Measurements from ENCODE around the gene TAF5.
"Not testable (repeated sequence)": the region's sequence is repeated elsewhere in the genome, so short reads cannot be mapped to it uniquely, and the experiment has no call there.

The TAF5 gene

DNA sequence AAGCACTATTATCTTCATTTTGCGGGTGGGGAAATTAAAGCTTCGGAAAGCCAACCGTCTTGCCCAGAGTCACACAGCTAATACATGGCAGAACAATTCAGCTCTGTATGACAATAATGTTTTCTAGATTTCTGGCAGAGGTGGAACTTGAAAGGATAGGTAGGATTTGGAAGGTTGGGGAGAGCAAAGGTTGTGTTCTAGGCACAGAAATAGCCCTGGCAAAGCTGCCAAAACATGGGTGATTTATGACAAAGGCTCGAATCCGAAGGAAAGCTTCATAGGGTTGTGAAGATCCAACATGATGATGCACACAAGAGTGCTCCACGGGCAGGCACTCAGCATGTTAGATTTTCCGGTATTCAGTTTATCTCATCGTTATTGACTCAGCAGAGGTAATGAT lies 47.8 kb downstream of the TAF5 start:
- DNase-seq: no peak

DNA sequence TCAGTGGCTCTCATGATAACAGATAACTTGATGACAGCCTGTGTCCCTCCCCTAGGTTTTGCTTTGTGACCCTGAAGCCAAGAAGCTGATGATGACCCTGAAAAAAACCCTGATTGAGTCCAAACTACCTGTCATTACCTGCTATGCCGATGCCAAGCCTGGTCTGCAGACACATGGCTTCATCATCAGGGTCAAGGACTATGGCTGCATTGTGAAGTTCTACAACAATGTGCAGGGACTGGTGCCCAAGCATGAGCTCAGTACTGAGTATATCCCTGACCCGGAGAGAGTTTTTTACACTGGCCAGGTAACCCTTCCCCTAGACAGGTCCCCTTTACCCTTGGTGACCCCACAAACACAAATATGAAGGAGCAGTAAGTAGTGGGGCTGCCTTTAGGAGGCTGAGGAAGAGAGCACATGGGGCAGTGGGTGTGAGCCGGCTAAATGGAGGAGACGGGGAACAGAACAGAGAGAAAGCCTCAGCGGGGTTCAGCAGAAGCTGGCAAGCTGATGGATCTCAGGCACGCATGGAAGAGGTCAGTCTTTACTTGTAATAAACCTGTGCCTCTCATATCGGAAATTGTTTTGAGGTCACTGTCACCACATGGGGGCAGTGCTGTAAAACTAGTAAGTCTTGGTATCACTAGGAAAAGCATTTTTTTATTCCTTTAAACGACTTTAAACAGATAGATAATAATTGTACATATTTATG lies 48.8 kb downstream of the TAF5 start:
- peak; percentile 71 for DNase-seq

DNA sequence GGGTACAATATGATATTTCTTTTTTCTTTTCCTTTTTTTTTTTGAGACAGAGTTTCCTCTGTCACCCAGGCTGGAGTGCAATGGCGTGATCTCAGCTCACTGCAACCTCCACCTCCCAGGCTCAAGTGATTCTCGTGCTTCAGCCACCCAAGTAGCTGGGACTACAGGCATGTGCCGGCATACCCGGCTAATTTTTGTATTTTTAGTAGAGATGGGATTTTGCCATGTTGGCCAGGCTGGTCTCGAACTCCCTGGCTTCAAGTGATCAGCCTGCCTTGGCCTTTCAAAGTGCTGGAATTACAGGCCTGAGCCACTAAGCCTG lies 49.3 kb downstream of the TAF5 start:
- DNase-seq: not testable (repeated sequence)

DNA sequence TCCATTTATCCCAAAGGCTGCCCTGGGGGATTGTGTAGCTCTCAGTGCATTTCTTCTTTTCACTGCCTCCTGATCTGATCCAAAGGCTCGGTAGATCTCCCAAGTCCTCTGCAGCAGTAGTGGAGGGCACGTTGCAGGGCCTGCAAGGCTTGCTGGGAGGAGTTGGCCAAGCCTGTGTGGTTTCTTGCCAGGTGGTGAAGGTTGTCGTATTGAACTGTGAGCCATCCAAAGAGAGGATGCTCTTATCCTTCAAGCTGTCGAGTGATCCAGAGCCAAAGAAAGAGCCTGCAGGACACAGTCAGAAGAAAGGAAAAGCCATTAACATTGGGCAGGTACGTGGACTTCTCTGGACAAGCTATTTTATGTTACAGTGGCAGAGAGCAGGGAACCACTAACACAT lies 49.8 kb downstream of the TAF5 start:
- DNase-seq: no peak

DNA sequence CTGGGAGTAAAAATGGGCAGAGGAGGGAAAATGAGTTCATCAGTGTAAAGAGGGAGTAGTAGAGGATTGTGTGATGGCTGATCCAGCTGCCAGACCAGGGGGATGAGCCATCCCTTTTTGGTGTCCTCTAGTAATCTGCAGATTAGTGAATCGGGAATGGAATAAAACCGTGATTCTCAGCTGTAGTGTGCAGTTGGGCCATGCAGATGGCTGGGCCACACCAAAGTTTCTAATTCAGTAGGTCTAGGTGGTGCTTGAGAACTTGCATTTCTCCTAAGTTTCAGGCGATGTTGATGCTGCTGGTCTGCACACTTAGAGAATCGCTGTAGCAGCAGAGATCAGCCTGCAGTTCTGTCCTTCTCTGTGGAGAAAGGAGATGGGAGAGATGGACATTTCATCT lies 51.3 kb downstream of the TAF5 start:
- DNase-seq: no peak

DNA sequence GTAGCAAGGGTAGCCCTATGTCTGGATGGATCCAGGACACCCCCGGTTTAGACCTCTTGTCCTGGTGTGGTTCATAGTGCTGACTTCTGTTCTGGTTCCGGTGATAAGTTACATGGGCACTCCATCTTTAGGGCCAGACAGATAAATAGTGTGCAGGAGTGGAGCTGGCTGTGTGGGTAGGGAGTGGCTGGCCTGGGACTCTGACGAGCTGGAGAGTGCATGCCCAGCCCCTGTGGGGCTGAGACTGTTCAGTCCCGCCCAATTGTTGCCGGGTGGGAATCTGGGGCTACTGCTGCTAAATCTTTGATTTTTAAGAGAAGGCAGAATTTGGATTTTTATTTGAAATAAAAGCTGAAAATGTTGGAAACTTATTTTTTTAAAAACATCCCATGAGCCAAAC lies 56.0 kb downstream of the TAF5 start:
- no peak for DNase-seq

DNA sequence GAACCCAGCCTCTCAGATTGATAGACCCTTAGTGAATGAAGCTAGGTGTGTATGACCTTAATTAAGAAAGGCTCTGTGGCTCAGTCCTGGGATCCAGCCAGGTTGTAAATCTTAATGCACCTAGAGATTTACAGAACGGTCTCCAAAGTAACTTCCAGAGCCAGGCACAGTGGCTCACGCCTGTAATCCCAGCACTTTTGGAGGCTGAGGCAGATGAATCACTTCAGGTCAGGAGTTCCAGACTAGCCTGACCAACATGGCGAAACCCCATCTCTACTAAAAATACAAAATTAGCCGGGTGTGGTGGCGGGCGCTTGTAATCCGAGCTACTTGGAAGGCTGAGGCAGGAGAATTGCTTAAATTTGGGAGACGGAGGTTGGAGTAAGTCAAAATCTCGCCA lies 60.1 kb downstream of the TAF5 start:
- no peak for DNase-seq

DNA sequence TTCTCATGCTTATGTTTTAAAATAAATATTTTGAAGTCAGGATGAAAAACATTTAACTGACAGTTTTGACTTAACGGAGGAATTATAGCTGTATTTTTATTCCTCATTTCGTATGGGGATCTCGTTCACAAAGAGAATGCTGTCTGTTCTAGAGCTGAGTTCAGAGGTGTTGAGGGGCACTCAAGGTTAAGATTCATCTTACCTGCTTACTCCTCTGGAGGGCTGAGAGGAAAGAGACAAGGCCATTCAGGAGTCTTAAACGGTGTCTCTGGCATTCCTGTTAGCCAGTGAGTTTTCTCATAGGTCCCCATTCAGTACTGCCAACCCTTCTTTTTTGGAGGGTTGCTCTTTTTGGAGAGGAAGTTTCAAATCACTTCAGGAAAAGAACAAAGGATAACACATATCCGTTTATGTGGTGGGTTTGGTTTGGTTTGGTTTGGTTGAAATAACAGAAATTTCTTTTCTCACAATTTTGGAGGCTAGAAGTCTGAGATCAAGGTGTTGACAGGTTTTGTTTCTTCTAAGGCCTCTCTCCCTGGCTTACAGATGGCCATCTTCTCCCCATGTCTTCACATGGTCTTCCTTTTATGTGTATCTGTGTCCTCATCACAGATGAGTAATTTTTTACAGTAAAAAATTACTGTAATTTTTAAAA lies 61.3 kb downstream of the TAF5 start:
- no peak for DNase-seq

DNA sequence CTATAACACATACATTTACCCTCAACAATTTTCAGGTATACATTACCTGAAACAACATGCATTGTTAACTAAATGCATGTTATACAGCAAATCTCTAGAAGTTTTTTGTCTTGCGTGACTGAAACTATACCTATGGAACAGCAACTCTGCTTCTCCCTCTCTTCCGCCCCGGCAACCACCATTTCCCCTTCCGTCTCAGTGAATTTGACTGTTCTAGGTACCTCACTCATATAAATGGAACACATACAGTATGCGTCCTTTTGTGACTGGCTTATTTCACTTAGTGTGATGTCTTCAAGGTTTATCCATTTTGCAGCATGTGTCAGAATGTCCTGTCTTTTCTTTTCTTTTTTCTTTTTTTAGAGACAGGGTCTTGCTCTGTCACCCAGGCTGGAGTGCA lies 61.9 kb downstream of the TAF5 start:
- no peak for DNase-seq

DNA sequence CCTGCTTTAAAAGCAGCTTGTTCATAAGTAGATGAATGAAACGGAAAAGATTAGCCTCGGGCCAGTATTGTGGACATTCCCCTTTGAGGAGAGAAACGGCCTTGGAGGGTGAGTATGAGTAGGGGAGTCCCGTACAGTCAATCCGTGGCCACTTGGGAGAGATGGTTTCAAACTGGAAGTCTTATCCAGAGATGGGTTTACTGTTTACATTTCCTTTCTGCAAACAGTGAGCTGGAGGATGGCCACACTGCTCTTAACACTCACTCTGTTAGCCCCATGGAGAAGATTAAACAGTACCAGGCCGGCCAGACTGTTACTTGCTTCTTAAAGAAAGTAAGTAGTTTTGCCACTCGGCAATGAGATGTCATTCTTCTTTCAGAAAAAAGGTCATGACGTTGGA lies 64.1 kb downstream of the TAF5 start:
- no peak for DNase-seq

DNA sequence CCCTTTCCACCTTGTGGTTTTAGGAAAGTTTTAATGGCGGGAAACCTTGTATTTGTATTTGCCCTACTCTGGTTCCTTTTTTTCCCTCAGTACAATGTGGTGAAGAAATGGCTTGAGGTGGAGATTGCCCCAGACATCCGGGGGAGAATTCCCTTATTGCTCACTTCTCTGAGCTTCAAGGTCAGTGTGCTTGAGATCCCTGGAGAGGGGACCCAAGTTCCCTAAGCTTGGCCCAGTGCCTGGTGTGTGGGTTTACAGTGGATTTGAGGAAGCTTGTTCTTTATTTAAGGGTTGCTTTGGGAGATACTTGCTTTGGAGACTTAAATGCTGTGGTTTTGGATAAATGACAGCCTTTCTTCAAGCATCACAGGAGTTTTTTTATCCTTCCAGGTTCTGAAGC lies 66.1 kb downstream of the TAF5 start:
- no peak for DNase-seq

All from activated gamma-delta T cell treated with Interleukin-2 at 50 U/mL for 16 hours (primary cell).